K562 (cell line): ENCODE data around the gene XPO1. TPM values are rescaled to one million over a fixed set of nuclear protein-coding genes. Genes with fewer than 3 reads are reported as not detected.

Experiments used
- BCLAF1 ChIP-seq, 2 experiments: fragments of 450-650 bp in 1 of 2; IDR thresholded peaks; 2 replicates each; pipeline ENCODE4 v1.6.1; 2011 to 2017; ENCODE audit warnings: low read depth in 2 of 2, antibody characterized with exemption in 1 of 2, borderline replicate concordance in 1 of 2, low read length in 1 of 2, mild to moderate bottlenecking in 1 of 2, mixed read lengths in 1 of 2; ENCODE audit not compliant: control insufficient read depth in 1 of 2
- RNF219 ChIP-seq: fragments of 250-450 bp; sonication (Bioruptor Pico); IDR thresholded peaks from 2 replicates; pipeline ENCODE4 v1.5.0; 2022; ENCODE audit warnings: mild to moderate bottlenecking
- ZNF347 ChIP-seq: fragments of 450-650 bp; formaldehyde crosslinking; IDR thresholded peaks from 2 replicates; pipeline ENCODE4 v1.4.0; 2020; ENCODE audit warnings: low read depth, mild to moderate bottlenecking, moderate library complexity
- ZNF518B ChIP-seq: fragments of 250-450 bp; sonication (Bioruptor Pico); IDR thresholded peaks from 2 replicates; pipeline ENCODE4 v1.5.0; 2021; ENCODE audit warnings: mild to moderate bottlenecking, moderate library complexity
- ZNF717 ChIP-seq: fragments of 250-450 bp; sonication (Bioruptor Pico); IDR thresholded peaks from 2 replicates; pipeline ENCODE4 v1.5.0; 2021
- ZSCAN29 ChIP-seq: fragments of 450-650 bp; IDR thresholded peaks from 2 replicates; pipeline ENCODE4 v1.6.1; 2017
- polyA plus RNA-seq, 8 experiments: library from polyadenylated mRNA; depleted of rRNA in 4 of 8; stranded (reverse) in 5 of 8; unstranded in 3 of 8; fragments of >200 nt; fragmentation: Nextera tagmentation in 2 of 8; fragmentation: Illumina TruSeq in 1 of 8; extraction: Ambion mirVana in 2 of 8; extraction: Trizol in 1 of 8; gene quantifications; 2 replicates each; pipeline versions ENCODE4 v1.2.1 to v1.2.3, GENCODE V29; 2011 to 2014; ENCODE audit warnings: inconsistent platforms in 1 of 8, missing spikeins in 1 of 8
- total RNA-seq, 7 experiments: library from RNA; depleted of rRNA in 6 of 7; stranded (reverse); fragments of >200 nt in 6 of 7; fragmentation: Illumina TruSeq in 2 of 7; extraction: Trizol in 2 of 7; gene quantifications; 2 replicates each; pipeline versions ENCODE4 v1.2.1 to v1.2.3, GENCODE V29; 2011 to 2021; ENCODE audit warnings: low replicate concordance in 1 of 7

The XPO1 gene
- total and polyA plus RNA-seq, 9 of the 15 experiments (the other 6 are each of a cell fraction or from before 2014, with no cell fraction given), result 86.2 to 307 (median 216) TPM

- TF ChIP-seq RNF219 (no peak), ZNF347 (CRISPR knock-in tag) (no peak), ZNF717 (no peak), ZNF518B (CRISPR knock-in tag) (no peak), ZSCAN29 (no peak), BCLAF1 (IDR thresholded peaks at IDR 0.05; ENCODE audit: borderline replicate concordance in 1 of 2, control insufficient read depth in 1 of 2, low read depth in 2 of 2, low read length in 1 of 2) (no peak)
- TF ChIP-seq, all 486 proteins: peak for 0
Observed at GRCh38 chr2:61566566-61566965, 28.4 kb upstream of the XPO1 start (continued).
